Lower leg skin (tissue), 3 donors: ENCODE results near the gene MGST2.

Experiments
- POLR2A ChIP-seq, 2 donors: fragments of 450-650 bp; IDR thresholded peaks; one replicate each; pipeline ENCODE4 v1.6.1; 2016 to 2017; ENCODE audit warnings: antibody characterized with exemption in 2 of 2, mild to moderate bottlenecking in 1 of 2, moderate library complexity in 1 of 2
- TF ChIP-seq, protein P1 (sequence below), 3 donors: fragments of 450-650 bp; IDR thresholded peaks; one replicate each; pipeline ENCODE4 v1.5.1; 2016; ENCODE audit warnings: antibody characterized with exemption in 3 of 3, mild to moderate bottlenecking in 3 of 3, moderate library complexity in 2 of 3

DNA sequence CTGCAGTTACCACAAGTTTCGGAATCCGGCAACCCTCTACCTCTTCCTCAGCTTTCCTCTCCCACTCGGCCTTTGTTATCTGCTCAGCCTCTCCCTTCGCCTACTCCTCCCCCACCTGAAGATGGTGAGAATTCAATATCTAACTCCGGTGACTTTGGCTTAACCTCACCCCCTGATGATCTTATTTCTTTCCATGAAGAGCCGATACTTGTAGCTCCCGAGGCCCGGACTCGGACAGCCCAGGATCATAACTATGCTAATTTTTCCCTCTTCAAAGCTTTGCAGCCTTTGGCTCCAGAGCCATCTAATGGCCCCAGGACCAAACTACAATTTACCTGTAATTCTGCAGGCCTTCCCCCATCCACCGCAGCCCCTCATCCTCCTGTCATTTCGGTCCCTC lies 32.0 kb upstream of the MGST2 start:
- TF ChIP-seq, protein P1, sequence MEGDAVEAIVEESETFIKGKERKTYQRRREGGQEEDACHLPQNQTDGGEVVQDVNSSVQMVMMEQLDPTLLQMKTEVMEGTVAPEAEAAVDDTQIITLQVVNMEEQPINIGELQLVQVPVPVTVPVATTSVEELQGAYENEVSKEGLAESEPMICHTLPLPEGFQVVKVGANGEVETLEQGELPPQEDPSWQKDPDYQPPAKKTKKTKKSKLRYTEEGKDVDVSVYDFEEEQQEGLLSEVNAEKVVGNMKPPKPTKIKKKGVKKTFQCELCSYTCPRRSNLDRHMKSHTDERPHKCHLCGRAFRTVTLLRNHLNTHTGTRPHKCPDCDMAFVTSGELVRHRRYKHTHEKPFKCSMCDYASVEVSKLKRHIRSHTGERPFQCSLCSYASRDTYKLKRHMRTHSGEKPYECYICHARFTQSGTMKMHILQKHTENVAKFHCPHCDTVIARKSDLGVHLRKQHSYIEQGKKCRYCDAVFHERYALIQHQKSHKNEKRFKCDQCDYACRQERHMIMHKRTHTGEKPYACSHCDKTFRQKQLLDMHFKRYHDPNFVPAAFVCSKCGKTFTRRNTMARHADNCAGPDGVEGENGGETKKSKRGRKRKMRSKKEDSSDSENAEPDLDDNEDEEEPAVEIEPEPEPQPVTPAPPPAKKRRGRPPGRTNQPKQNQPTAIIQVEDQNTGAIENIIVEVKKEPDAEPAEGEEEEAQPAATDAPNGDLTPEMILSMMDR (IDR thresholded peaks at IDR 0.05) = no peak
- TF ChIP-seq POLR2A (IDR thresholded peaks at IDR 0.05) = no peak
